GM19239 (cell line): ENCODE measurements around the gene IQCF2.
"Not testable (repeated sequence)": the region's sequence is repeated elsewhere in the genome, so short reads cannot be mapped to it uniquely, and the experiment has no call there.

Experiments used
- DNase-seq: peaks from one replicate; pipeline ENCODE4 v3.0.0; 2011; ENCODE audit warnings: low spot score; ENCODE audit not compliant: insufficient read length
- FAIRE-seq: peaks from 2 replicates; lab custom pipeline; 2011; peaks lifted over from hg19 to GRCh38; lab: Jason Lieb, UNC

Gene IQCF2

DNA sequence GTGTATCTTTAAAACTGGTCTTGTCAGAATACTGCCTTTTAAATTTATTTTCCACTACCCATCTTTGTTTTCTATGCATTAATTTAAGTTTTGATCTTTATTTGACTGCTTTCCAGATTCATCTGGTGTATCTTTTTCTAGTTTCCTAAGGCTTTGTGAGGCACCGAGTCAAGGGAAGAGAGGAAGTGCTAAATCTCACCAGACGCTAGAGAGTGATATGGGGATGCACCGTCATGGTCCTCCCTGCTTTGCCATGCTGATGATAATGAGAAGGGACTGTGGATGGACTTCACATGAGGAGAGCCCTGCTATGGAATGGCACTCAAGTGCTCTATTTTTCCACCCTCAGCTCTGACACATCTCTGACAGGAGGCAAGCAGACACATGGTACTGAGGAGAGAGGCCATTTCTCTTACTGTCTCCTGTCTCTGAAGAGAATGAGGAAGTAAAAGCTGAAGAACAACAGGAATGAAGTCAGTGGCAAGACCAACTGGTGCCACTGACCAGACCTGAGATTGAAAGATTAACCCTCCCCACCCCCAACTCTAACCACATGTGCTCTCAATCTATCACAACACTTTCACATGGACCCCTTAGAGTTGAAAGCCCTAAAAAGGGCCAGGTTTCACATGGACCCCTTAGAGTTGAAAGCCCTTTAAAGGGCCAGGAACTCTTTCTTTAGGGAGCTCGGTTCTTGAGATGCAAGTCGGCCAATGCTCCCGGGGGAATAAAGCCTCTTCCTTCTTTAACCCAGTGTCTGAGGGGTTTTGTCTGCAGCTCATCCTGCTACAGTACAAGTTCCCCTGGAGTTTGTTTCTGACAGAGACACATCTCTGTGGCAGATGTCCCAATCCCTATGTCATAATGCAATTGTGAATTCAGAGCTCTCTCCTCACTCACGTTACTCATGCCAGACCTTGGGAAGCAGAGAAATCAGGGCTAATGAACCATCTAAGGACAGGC, at the start of gene IQCF2:
Gene IQCF2 (plus strand): TSS at position 913 of the 963 bp plus-strand sequence. CDS start 52 bp downstream, outside the sequence.
- peak; percentile 68 for FAIRE-seq
- peak; percentile 16 for DNase-seq

DNA sequence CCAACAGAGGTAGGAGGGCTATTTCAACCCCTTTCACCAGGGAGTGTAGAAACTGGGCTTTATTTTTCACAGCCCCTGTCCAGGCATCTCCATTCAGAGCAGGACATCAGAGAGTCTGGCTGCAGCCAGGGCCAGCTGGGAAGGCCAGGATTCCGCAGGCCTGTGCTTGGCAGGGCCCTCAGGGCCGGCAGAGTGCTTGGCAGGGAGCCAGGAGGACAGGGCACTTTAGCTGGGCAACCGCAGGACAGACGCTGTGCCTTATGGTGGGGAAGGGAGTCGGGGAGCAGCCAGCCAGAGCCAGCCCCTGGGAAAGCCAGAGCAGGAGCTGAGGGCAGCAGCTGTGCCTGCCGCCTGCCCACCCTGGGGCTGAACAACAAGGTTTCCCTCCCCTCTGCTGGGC, 47.9 kb upstream of the IQCF2 start:
- DNase-seq: no peak
- FAIRE-seq: no peak

DNA sequence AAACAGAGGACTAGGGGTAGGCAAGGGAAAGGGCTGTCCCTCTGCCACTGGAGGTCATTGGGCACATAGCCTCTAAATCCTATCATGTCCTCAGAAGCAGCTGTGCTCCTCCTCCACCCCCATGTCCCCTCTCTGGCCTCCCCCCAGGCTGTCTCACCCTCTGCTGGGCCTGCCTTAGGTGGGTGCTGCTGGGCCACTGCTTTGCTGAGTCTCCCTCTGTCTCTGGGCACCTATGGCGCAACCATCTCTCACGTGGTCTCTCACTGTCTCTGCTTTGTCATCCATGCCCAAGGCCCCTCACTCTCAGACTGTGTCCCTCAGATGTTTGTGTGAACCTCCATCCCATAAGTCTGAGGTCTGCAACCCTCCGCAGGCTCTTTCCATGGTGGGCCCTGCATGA, 47.4 kb upstream of the IQCF2 start:
- FAIRE-seq: no peak
- DNase-seq: no peak

DNA sequence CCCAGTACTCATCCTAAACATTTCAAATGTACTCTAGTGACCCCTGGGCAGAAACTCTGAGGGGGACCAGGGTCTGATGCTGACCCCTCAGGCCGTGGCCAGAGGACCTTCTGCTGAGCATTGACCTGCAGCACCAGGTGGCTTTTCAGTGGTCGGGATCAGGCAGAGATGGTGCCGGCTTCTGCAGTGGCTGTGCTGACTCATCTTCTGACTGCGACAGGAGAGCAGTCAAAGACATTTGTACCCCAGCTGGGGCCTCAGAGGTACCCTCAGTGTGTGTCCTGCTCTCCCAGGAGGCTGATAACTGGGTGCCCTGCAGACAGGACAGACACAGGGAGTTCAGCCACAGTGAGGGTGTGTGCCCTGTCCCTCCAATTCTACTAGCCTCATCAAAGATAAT, 45.8 kb upstream of the IQCF2 start:
- FAIRE-seq: no peak
- no peak for DNase-seq

DNA sequence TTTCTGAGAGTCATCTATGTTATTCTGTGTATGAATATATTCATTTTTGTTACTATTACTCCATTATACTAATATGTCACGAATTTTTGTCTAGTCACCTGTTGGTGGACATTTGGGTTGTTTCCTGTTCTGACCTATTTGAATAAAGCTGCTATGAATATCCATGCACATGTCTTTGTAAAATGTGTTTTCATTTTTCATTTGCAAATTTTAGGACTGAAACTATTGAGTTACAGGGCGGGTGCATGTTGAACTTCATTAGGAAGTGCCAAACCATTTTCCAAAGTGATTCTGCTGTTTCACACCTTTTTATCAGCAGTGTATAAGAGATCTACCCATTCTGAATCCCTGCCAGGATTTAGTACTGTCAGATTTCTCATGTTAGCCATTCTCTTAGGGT, 44.7 kb upstream of the IQCF2 start:
- no peak for FAIRE-seq
- DNase-seq: no peak

DNA sequence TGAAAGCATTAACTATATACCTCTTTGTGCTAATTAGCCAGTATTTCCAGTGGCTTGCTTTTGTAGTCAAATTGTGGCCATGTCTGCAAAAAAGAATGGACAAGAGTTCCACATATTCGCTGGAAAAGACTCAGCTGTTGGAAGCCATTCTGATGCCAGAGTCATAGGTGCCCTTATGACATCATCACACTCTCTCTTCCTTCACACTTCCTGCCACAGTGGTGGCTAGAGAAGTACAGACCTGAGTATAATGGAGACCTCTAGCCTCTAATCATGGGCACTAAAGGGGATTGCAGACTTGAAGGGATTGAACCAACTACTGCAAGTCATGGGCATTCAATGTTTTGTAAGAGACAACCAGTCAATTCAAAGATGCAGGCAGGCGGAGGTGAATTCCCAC, 44.0 kb upstream of the IQCF2 start:
- DNase-seq (no peak), FAIRE-seq (no peak)

DNA sequence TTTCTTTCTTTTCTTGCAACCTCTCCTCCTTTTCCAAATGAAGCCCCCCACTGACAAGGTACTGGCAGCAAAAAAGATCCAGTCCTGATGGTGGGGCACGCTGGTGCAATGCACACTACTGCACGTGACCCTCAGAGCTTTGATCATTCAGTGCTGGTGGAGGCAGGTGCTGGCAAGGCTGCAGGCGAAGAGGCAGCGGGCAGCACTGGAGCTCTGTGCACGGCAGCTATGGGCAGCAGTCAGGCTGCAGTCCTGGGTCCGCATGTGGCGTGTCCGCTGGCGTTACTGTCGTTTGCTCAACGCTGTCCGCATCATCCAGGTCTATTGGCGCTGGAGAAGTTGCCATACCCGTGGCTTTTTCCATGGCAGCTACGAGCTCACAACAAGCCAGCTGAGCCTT, 42.3 kb upstream of the IQCF2 start:
- DNase-seq: no peak
- FAIRE-seq: no peak

DNA sequence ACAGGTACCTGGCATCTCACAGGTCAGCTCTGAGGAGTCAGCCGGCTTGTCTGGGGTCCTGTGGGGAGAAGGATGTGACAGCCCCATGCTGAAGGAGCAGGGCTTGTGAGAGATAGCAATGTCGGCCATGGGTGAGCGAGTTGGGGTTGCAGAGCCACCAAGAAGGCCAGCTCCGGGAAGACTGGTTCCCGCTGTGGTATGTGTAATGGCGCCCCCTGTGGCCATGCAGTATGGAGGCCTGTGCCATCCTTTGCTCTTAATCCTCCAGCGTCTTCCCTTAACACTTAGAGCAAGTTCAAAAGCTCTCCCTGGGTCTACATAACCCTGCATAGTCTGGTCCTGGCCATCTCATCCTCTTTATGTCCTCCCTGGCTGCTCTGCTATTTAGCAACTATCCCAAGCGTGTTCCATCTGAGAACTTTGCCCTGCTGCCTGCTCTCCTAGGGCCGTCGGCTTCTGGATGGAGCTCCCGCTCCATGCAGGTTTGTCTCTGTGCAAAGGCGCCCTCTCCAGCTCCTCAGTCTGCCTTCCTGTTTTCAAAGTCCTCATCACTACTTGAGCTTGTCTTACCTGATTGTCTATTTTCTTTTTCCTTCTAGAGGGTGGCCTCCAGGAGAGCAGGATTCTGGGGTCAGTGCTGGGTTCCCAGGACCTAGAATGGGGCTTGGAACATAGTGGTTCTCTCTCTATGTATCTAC, 41.6 kb upstream of the IQCF2 start:
- no peak for DNase-seq
- no peak for FAIRE-seq

DNA sequence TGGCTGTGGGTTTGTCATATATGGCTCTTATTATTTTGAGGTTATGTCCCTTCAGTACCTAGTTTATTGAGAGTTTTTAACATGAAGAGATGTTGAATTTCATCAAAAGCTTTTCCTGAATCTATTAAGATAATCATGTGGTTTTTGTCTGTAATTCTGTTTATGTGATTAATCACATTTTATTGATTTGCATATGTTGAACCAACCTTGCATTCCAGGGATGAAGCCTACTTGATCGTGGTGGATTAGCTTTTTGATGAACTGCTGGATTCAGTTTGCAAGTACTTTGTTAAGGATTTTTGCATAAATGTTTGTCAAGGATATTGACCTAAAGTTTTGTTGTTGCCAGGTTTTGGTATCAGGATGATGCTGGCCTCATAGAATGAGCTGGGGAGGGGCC, 33.1 kb upstream of the IQCF2 start:
- FAIRE-seq: no peak

DNA sequence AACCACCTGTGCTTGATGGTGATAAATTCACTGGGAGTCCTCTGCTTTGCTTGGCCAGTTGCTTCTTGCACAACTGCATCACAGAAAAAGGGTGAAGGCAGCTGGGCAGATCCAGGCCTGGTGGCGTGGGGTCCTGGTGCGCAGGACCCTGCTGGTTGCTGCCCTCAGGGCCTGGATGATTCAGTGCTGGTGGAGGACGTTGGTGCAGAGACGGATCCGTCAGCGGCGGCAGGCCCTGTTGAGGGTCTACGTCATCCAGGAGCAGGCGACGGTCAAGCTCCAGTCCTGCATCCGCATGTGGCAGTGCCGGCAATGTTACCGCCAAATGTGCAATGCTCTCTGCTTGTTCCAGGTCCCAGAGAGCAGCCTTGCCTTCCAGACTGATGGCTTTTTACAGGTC, 31.1 kb upstream of the IQCF2 start:
- no peak for DNase-seq
- FAIRE-seq: no peak

More for the DNA sequence above, 33.1 kb upstream of the IQCF2 start:
- no peak for DNase-seq

DNA sequence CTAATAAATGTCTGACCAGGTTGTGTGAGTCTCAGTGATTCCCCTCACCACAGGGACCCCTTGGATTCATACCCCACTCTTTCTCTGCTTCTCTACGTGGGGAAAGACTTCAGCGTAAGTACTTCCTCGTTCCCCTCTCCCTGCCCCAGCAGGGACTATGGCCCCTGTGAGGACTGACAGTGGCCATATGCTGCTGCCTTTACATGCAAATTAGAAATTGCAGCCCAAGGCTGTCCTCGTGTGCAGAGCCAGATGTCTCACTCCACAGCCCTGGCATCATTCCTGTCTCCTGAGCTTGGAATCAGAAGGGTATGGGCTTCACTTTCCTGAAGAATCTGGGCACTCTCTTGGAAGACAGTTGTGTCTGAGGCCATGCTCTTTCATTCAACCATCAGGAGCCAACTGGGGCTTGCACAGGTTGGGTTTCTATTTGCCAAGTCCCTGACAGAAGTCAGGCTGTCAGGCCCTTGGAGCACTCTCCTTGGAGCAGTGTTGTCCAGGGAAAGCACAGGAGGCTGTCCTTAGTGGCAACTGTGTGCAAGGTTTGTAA, 30.5 kb upstream of the IQCF2 start:
- FAIRE-seq: no peak
- no peak for DNase-seq

DNA sequence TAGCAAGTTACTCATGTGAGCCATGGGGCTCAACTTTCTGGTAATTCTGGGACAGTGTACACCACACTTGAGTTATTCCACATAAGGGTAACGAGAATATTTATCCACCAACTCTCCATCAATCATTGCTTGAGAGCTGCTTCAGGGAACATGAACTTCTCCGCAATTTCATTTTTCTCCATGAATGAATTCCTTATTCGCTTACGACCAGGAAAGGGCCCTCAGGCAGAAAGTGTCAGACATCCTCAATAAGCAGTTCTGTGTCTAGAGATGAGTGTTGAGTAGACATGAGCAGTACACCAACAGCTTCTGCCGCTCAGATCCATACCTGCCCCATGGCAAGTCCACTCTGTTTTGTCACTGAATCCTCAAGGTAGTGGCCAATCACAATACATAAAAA, 24.8 kb upstream of the IQCF2 start:
- DNase-seq (no peak), FAIRE-seq (no peak)

DNA sequence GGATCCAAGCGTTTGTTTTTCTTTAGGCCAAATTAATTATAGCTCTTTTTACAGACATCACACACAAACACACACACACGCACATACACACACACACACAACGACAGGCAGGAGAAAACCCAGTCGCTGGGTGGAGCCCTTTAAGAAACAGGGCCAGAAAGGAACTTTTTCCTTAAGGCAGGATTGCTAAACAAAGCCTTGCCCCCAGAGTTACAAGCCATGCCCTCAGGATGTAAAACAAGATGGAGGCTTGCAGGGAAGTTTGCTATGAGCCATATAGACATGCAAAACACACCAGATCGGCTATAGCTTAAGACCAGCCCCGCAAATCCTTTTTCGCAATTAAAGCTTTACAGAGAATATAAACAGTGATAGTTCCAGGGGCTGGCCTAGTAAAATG, 16.3 kb upstream of the IQCF2 start:
- no peak for FAIRE-seq

DNA sequence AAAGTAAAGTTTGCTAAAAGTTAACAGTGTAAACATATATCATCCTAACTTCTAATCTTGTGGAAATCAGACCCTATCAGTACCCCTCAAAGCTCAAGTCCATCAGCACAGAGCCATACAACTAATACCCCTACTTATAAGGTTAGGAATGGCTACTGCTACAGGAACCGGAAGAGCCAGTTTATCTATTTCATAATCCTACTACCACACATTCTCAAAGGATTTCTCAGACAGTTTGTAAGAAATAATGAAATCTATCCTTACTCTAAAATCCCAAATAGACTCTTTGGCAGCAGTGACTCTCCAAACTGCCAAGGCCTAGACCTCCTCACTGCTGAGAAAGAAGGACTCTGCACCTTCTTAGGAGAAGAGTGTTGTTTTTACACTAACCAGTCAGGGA, 6.0 kb upstream of the IQCF2 start:
- FAIRE-seq, DNase-seq: not testable (repeated sequence)

More for the DNA sequence above, 16.3 kb upstream of the IQCF2 start:
- no peak for DNase-seq

DNA sequence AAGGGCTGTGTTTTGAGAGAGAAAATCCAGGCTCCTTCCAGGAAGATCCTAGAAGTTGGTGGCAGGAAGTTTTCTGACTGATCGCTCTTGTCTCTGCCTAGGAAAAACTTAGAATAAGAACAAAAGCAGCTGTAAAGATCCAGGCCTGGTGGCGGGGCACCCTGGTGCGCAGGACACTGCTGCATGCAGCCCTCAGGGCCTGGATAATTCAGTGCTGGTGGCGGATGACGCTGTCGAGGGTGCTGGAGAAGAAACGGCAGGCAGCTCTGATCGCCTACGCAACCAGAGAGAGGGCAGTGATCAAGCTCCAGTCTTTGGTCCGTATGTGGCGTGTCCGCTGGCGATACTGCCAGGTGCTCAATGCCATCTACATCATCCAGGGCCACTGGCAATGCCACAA, 1.5 kb downstream of the IQCF2 start:
- FAIRE-seq (no peak), DNase-seq (no peak)

DNA sequence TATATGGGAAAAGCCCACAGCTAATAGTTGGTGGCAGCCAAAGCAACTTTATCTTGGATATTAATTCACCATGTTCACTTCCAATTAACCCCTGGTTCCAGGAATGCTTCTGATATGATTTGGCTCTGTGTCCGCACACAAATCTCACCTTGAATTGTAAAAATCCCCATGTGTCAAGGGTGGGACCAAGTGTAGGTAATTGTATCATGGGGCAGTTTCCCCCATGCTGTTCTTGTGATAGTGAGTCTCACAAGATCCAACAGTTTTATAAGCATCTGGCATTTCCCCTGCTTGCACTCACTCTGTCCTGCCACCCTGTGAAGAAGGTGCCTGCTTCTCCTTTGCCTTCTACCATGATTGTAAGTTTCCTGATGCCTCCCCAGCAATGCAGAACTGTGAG, 7.5 kb downstream of the IQCF2 start:
- DNase-seq, FAIRE-seq: not testable (repeated sequence)

DNA sequence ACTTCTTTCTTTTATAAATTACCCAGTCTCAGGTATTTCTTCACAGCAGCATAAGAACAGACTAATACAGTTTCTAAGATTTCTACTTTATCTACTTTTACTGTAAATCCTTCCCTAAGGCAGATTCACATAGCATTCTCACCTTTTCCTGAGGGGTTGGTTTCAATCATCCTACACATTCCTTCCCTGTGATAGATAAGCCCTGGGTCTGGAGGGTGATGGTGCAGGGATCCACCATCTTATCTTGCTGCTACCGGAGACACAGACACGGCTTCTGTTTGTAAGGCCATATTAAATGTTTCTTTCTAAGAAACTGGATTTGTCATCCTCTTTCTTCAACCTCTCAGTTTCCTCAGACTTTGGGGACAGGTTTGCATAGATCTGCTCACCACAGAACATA, 7.9 kb downstream of the IQCF2 start:
- no peak for FAIRE-seq

DNA sequence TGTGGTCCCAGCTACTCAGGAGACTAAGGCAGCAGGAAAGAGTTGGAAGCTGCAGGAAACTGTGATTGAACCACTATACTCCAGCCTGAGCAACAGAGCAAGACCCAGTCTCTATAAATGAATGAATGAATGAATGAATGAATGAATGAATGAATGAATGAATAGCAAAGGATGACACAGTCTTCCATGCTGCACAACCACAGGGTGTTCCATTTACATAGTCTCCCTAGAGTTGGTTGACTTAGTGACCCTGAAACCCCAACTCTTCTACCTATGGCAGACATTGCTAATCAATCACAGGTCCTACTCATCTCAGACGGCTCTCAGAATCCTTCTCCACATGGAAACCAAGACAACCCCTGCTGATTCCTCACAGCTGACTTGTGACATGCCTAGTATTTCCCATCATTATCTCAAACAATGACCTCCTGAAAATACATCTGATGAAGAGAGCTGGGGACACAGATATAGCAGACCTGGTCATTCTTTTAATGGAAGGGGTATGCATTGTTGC, 11.9 kb downstream of the IQCF2 start:
- FAIRE-seq: no peak

More for the DNA sequence above, 7.9 kb downstream of the IQCF2 start:
- DNase-seq: no peak

DNA sequence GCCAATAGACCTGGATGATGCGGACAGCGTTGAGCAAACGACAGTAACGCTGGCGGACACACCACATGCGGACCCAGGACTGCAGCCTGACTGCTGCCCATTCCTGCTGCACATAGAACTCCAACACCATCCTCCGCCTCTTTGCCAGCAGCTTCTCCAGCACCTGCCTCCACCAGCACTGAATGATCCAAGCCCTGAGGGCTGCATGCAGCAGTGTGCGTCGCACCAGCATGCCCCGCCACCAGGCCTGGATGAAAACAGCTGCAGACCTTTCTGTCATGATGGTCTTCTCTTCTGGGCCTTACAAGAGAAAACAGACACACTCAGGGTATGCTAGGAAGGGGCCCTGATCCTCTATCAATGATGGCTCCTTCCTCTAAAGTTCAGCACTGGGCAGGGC, 12.5 kb downstream of the IQCF2 start:
- FAIRE-seq: no peak
- no peak for DNase-seq

More for the DNA sequence above, 11.9 kb downstream of the IQCF2 start:
- DNase-seq: no peak

DNA sequence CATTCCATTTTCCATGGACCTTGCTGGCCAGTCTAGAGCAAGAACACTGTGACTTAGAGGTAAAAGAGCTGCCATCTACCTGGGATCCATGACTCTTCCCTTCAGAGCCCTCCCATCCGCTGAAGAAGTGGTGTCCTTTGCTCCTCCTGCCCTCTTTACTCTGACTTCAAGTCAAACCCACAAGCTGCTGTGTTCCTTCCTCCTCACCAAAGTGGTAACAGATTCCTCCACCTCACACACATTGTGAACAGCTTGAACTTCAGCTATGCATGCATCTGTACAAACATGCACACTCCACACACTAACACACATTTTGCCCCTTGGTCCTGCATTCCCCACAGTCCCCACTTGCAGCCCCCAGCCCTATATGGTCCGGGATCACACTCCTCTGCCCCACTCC, 13.0 kb downstream of the IQCF2 start:
- DNase-seq (no peak), FAIRE-seq (no peak)

DNA sequence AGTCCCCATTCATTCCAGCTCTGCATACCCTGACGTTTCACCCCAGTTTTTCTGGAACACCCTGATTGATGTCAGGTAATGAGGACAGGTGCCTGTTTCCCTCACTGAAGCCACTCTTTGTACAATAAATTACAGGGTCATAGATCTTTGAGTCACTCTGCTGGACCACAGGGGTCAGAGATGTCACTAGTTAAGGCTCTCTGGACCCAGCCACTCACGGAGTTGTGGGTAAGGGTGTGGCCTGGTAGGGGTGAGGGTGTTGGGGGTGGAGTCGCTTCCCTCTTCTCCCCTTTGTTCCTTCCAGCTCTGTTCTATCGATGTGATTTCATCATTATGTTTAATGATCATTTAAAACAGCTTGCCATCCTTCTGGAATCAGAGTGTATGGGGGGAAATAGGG, 13.5 kb downstream of the IQCF2 start:
- DNase-seq: no peak
- no peak for FAIRE-seq
